Uterus (tissue), 2 donors: ENCODE results near the gene SLC35F6.

ENCODE experiments used
- POLR2A ChIP-seq, 2 donors: fragments of 450-650 bp; IDR thresholded peaks; one replicate each; pipeline ENCODE4 v1.6.1; 2016; ENCODE audit warnings: antibody characterized with exemption in 2 of 2, mild to moderate bottlenecking in 1 of 2, moderate library complexity in 1 of 2
- TF ChIP-seq, protein P1 (sequence below), 4 experiments: fragments of 200-600 bp in 2 of 4; fragments of 450-650 bp in 2 of 4; sonication (generic) in 2 of 4; IDR thresholded peaks; one replicate each; pipeline ENCODE4 v1.5.1; 2016 to 2019; ENCODE audit warnings: antibody characterized with exemption in 4 of 4, mild to moderate bottlenecking in 2 of 4, moderate library complexity in 1 of 4

DNA sequence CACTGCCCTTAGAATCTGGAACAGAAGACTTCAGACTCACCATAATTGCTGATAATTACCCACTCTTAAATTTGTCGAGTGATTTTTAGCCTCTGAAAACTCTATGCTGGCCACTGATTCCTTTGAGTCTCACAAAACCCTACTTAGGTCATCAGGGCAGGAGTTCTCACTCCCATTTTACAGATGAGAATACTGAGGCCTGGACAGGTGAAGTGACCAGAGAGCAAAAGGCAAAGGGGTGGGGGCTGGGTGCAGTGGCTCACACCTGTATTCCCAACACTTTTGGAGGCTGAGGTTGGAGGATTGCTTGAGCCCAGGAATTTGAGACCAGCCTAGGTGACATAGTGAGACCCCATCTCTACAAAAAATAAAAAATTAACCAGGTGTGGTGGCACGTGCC lies 34.8 kb upstream of the SLC35F6 start:
- TF ChIP-seq, protein P1, sequence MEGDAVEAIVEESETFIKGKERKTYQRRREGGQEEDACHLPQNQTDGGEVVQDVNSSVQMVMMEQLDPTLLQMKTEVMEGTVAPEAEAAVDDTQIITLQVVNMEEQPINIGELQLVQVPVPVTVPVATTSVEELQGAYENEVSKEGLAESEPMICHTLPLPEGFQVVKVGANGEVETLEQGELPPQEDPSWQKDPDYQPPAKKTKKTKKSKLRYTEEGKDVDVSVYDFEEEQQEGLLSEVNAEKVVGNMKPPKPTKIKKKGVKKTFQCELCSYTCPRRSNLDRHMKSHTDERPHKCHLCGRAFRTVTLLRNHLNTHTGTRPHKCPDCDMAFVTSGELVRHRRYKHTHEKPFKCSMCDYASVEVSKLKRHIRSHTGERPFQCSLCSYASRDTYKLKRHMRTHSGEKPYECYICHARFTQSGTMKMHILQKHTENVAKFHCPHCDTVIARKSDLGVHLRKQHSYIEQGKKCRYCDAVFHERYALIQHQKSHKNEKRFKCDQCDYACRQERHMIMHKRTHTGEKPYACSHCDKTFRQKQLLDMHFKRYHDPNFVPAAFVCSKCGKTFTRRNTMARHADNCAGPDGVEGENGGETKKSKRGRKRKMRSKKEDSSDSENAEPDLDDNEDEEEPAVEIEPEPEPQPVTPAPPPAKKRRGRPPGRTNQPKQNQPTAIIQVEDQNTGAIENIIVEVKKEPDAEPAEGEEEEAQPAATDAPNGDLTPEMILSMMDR (IDR thresholded peaks at IDR 0.05), result no peak
- TF ChIP-seq POLR2A (IDR thresholded peaks at IDR 0.05), result no peak
